HEK293 (cell line): ENCODE measurements around the gene DPP9.

Experiments
- CTCF ChIA-PET: fragments of 350-600 bp; formaldehyde crosslinking; extraction: SDS; loops from one replicate; lab custom pipeline; 2021; ENCODE audit warnings: antibody characterized with exemption; lab: Yijun Ruan, JAX
- POLR2A ChIA-PET: fragments of 300-600 bp; formaldehyde crosslinking; extraction: SDS; loops from one replicate; lab custom pipeline; 2020; ENCODE audit warnings: antibody characterized with exemption, inconsistent platforms; lab: Yijun Ruan, JAX
- H3K27ac ChIP-seq: fragments of 200-500 bp; sonication (Bioruptor generic); 2 replicates; pipeline ENCODE4 v1.5.1; 2014; ENCODE audit warnings: low read depth, low read length, control low read depth, inconsistent platforms; ENCODE audit errors: extremely low read depth
- H3K36me3 ChIP-seq, 2 experiments: fragments of 200-500 bp in 1 of 2; sonication (Bioruptor generic) in 1 of 2; 1 replicate in 1 of 2; 2 replicates in 1 of 2; pipeline ENCODE4 v1.5.1; 2014 to 2017; ENCODE audit warnings: inconsistent platforms in 2 of 2, low read length in 2 of 2; ENCODE audit not compliant: control insufficient read depth in 2 of 2, insufficient read depth in 1 of 2
- H3K4me1 ChIP-seq: fragments of 200-500 bp; sonication (Bioruptor generic); 2 replicates; pipeline ENCODE4 v1.5.1; 2014; ENCODE audit warnings: mild to moderate bottlenecking, low read length, inconsistent platforms; ENCODE audit not compliant: control insufficient read depth, insufficient read depth
- H3K4me3 ChIP-seq: 2 replicates; pipeline ENCODE4 v1.5.1; 2011; ENCODE audit warnings: low read depth, mild to moderate bottlenecking, control low read depth, low read length, moderate library complexity
- H3K9me3 ChIP-seq: fragments of 200-500 bp; sonication (Bioruptor generic); 2 replicates; pipeline ENCODE4 v1.5.1; 2014; ENCODE audit warnings: low read depth, low read length, inconsistent platforms; ENCODE audit not compliant: control insufficient read depth, insufficient read depth
- EGR2 ChIP-seq: fragments of 450-650 bp; formaldehyde crosslinking; IDR thresholded peaks from 2 replicates; pipeline ENCODE4 v1.5.1; 2016; ENCODE audit warnings: low read depth, missing biosample characterization, missing genetic modification characterization
- GLIS2 ChIP-seq: fragments of 450-650 bp; formaldehyde crosslinking; IDR thresholded peaks from 2 replicates; pipeline ENCODE4 v1.5.1; 2016; ENCODE audit warnings: missing biosample characterization, missing genetic modification characterization
- HIC1 ChIP-seq: fragments of 450-650 bp; formaldehyde crosslinking; IDR thresholded peaks from 2 replicates; pipeline ENCODE4 v1.5.1; 2016; ENCODE audit warnings: missing biosample characterization, missing genetic modification characterization
- OVOL3 ChIP-seq: fragments of 450-650 bp; formaldehyde crosslinking; IDR thresholded peaks from 2 replicates; pipeline ENCODE4 v1.5.1; 2016; ENCODE audit warnings: missing biosample characterization, missing genetic modification characterization
- SCRT1 ChIP-seq: fragments of 450-650 bp; formaldehyde crosslinking; IDR thresholded peaks from 2 replicates; pipeline ENCODE4 v1.5.1; 2016; ENCODE audit warnings: missing biosample characterization, missing genetic modification characterization, borderline replicate concordance
- TRIM28 ChIP-seq: IDR thresholded peaks from 2 replicates; pipeline ENCODE4 v1.6.1; 2011; ENCODE audit warnings: low read length, control low read depth, borderline replicate concordance
- ZBTB20 ChIP-seq: fragments of 450-650 bp; formaldehyde crosslinking; IDR thresholded peaks from 2 replicates; pipeline ENCODE4 v1.5.1; 2016; ENCODE audit warnings: missing biosample characterization, missing genetic modification characterization
- ZBTB8A ChIP-seq: fragments of 450-650 bp; formaldehyde crosslinking; IDR thresholded peaks from 2 replicates; pipeline ENCODE4 v1.5.1; 2016; ENCODE audit warnings: missing biosample characterization, missing genetic modification characterization
- ZFHX2 ChIP-seq: fragments of 450-650 bp; formaldehyde crosslinking; conservative IDR thresholded peaks from 2 replicates; pipeline ENCODE4 v1.5.1; 2016; ENCODE audit warnings: missing biosample characterization, missing genetic modification characterization
- ZFP3 ChIP-seq: fragments of 450-650 bp; formaldehyde crosslinking; IDR thresholded peaks from 2 replicates; pipeline ENCODE4 v1.5.1; 2016; ENCODE audit warnings: low read depth, missing biosample characterization, missing genetic modification characterization
- ZNF600 ChIP-seq: fragments of 450-650 bp; formaldehyde crosslinking; IDR thresholded peaks from 2 replicates; pipeline ENCODE4 v1.5.1; 2016; ENCODE audit warnings: missing biosample characterization, missing genetic modification characterization
- ZNF768 ChIP-seq: fragments of 450-650 bp; formaldehyde crosslinking; IDR thresholded peaks from 2 replicates; pipeline ENCODE4 v1.5.1; 2018; ENCODE audit warnings: missing biosample characterization, mild to moderate bottlenecking, missing genetic modification characterization
- TF ChIP-seq, protein P1 (sequence below): fragments of 450-650 bp; formaldehyde crosslinking; IDR thresholded peaks from 2 replicates; pipeline ENCODE4 v1.5.1; 2016; ENCODE audit warnings: missing biosample characterization, missing genetic modification characterization
- TF ChIP-seq, protein P2 (sequence below): fragments of 450-650 bp; formaldehyde crosslinking; conservative IDR thresholded peaks from 2 replicates; pipeline ENCODE4 v1.5.1; 2016; ENCODE audit warnings: low read depth, missing biosample characterization, missing genetic modification characterization

The DPP9 gene

DNA sequence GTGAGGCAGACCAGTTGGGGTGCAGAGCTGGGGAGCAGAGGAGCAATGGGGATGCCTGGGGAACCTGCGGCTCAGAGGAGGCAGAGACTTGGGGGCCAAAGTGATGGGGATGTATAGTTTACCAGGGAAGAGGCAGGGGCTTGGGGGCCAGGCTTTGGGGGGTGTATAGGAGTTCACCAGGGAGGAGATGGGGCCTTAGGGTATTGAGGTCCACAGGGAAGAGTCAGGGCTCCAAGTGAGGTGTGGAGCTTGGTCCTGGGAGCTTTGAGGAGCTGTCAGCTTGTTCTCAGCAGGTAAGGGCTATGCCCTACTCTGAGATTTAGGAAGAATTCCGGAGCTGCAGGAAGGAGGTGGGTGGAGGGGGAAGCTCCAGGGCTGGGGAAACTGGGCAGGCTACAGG is 73.5 kb downstream of the DPP9 start:
- Histone ChIP-seq H3K4me3 (no peak overlapping the region), H3K4me1 (no peaks in the 10 kb centered on the region), H3K36me3 (peaks cover 0 to 31% of the 10 kb centered on the region in 2 experiments; a peak in 2 of 3 replicates), H3K27ac (no peak overlapping the region), H3K9me3 (no peaks in the 10 kb centered on the region)
- POLR2A ChIA-PET: no interaction called here
- CTCF ChIA-PET: interaction anchor here (0.9 to 1.1 kb wide), 3 partner anchors 14 to 17 kb away, joined by 3 to 4 read pairs (median 3); no protein-coding TSS in a partner anchor
- TF ChIP-seq TRIM28: no peak
- no peak for TF ChIP-seq OVOL3
- peak; percentile 81 for TF ChIP-seq ZFP3 (tag by site-specific recombination)

- no peak overlapping the region for H3K4me3 ChIP-seq
- CTCF ChIA-PET: no interaction called here
- no peak for TF ChIP-seq GLIS2
- peak; percentile 80; the same call in 1 of the 2 replicates for TF ChIP-seq ZNF768 (tag by site-specific recombination)
- TF ChIP-seq ZFHX2 (tag by site-specific recombination): no peak
- TF ChIP-seq EGR2 (tag by site-specific recombination): peak; percentile 10; the same call in 1 of the 2 replicates
- TF ChIP-seq HIC1: 0 out of 2 replicates have a peak, but pooled peaks have one; percentile 27
- TF ChIP-seq, all 188 proteins: peak for 3
- Histone ChIP-seq H3K36me3 (peaks cover 0 to 25% of the 10 kb centered on the region in 2 experiments; a peak in 2 of 3 replicates), H3K9me3 (no peaks in the 10 kb centered on the region), H3K27ac (no peak overlapping the region), H3K4me1 (no peaks in the 10 kb centered on the region)
- POLR2A ChIA-PET: no interaction called here
Measured at GRCh38 chr19:4649392-4650047, 74.1 kb downstream of the DPP9 start.

- Histone ChIP-seq H3K4me1 (no peaks in the 10 kb centered on the region), H3K4me3 (no peak overlapping the region), H3K36me3 (peaks cover 0 to 18% of the 10 kb centered on the region in 2 experiments; a peak in 2 of 3 replicates), H3K9me3 (no peaks in the 10 kb centered on the region), H3K27ac (no peak overlapping the region)
- ChIA-PET CTCF (interaction anchor here (0.7 to 1.3 kb wide), 3 partner anchors 12 to 109 kb away, joined by 3 to 5 read pairs (median 3); no protein-coding TSS in a partner anchor), POLR2A (interaction anchor here (0.7 kb wide), 1 partner anchor 500 kb away, joined by 5 read pairs; no protein-coding TSS in a partner anchor)
- TF ChIP-seq, protein P1, sequence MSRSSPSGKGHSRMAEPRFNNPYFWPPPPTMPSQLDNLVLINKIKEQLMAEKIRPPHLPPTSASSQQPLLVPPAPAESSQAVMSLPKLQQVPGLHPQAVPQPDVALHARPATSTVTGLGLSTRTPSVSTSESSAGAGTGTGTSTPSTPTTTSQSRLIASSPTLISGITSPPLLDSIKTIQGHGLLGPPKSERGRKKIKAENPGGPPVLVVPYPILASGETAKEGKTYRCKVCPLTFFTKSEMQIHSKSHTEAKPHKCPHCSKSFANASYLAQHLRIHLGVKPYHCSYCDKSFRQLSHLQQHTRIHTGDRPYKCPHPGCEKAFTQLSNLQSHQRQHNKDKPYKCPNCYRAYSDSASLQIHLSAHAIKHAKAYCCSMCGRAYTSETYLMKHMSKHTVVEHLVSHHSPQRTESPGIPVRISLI (tag by site-specific recombination): peak; percentile 47; the same call in 1 of the 2 replicates
- TF ChIP-seq ZNF600 (tag by site-specific recombination) (0 out of 2 replicates have a peak, but pooled peaks have one; percentile 40), ZBTB20 (tag by site-specific recombination) (no peak), SCRT1 (tag by site-specific recombination) (no peak), ZBTB8A (no peak)
- TF ChIP-seq, protein P2, sequence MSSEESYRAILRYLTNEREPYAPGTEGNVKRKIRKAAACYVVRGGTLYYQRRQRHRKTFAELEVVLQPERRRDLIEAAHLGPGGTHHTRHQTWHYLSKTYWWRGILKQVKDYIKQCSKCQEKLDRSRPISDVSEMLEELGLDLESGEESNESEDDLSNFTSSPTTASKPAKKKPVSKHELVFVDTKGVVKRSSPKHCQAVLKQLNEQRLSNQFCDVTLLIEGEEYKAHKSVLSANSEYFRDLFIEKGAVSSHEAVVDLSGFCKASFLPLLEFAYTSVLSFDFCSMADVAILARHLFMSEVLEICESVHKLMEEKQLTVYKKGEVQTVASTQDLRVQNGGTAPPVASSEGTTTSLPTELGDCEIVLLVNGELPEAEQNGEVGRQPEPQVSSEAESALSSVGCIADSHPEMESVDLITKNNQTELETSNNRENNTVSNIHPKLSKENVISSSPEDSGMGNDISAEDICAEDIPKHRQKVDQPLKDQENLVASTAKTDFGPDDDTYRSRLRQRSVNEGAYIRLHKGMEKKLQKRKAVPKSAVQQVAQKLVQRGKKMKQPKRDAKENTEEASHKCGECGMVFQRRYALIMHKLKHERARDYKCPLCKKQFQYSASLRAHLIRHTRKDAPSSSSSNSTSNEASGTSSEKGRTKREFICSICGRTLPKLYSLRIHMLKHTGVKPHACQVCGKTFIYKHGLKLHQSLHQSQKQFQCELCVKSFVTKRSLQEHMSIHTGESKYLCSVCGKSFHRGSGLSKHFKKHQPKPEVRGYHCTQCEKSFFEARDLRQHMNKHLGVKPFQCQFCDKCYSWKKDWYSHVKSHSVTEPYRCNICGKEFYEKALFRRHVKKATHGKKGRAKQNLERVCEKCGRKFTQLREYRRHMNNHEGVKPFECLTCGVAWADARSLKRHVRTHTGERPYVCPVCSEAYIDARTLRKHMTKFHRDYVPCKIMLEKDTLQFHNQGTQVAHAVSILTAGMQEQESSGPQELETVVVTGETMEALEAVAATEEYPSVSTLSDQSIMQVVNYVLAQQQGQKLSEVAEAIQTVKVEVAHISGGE (tag by site-specific recombination): no peak
Measured at GRCh38 chr19:4647676-4648644, 75.7 kb downstream of the DPP9 start.
